AG04449 (cell line): ENCODE results near the gene ELAVL4.

Experiments used
- CTCF ChIA-PET: fragments of 350-600 bp; formaldehyde crosslinking; extraction: SDS; loops from one replicate; lab custom pipeline; 2021; ENCODE audit warnings: antibody characterized with exemption; lab: Yijun Ruan, JAX
- POLR2A ChIA-PET: fragments of 400-600, 350-600 bp; formaldehyde crosslinking; extraction: SDS; loops from one replicate; lab custom pipeline; 2020; ENCODE audit warnings: antibody characterized with exemption, inconsistent platforms; lab: Yijun Ruan, JAX
- DNase-seq: peaks from one replicate; pipeline ENCODE4 v3.0.0-alpha.2; 2010; ENCODE audit warnings: low read depth, low spot score
- H3K4me3 ChIP-seq: 2 replicates; pipeline ENCODE4 v1.5.1; 2011; ENCODE audit warnings: low read depth, mild to moderate bottlenecking, control low read depth, low read length
- CTCF ChIP-seq: IDR thresholded peaks from one replicate; pipeline ENCODE4 v1.5.1; 2011; ENCODE audit warnings: mild to moderate bottlenecking, moderate library complexity, low read length, control low read depth, inconsistent platforms; ENCODE audit not compliant: insufficient read depth; ENCODE audit errors: missing control alignments

ELAVL4 gene

GRCh38 chr1:50148142-50148923 lies 39.6 kb downstream of the ELAVL4 start:
- no peak for TF ChIP-seq CTCF
- ChIA-PET CTCF (no interaction called here), POLR2A (no interaction called here)
- DNase-seq = no peak
- H3K4me3 ChIP-seq = no peak overlapping the region

GRCh38 chr1:50152236-50152635 lies 43.5 kb downstream of the ELAVL4 start:
- DNase-seq = no peak
- ChIA-PET CTCF (no interaction called here), POLR2A (no interaction called here)
- no peak for TF ChIP-seq CTCF
- no peak overlapping the region for H3K4me3 ChIP-seq

- POLR2A ChIA-PET = no interaction called here
- CTCF ChIA-PET = no interaction called here
- DNase-seq = no peak
- no peak overlapping the region for H3K4me3 ChIP-seq
- no peak for TF ChIP-seq CTCF
These were observed 46.8 kb downstream of the ELAVL4 start for GRCh38 chr1:50155541-50155940.

- TF ChIP-seq CTCF = no peak
- H3K4me3 ChIP-seq = no peak overlapping the region
- POLR2A ChIA-PET = no interaction called here
- CTCF ChIA-PET = no interaction called here
- DNase-seq = no peak
These were observed 47.7 kb downstream of the ELAVL4 start for GRCh38 chr1:50156241-50157010.

GRCh38 chr1:50157306-50157941 lies 48.7 kb downstream of the ELAVL4 start:
- CTCF ChIA-PET = no interaction called here
- DNase-seq = no peak
- H3K4me3 ChIP-seq = no peak overlapping the region
- TF ChIP-seq CTCF = no peak
- POLR2A ChIA-PET = no interaction called here

GRCh38 chr1:50158421-50158820 lies 49.7 kb downstream of the ELAVL4 start:
- CTCF ChIA-PET = no interaction called here
- TF ChIP-seq CTCF = no peak
- POLR2A ChIA-PET = no interaction called here
- no peak overlapping the region for H3K4me3 ChIP-seq
- DNase-seq = no peak
